HL-60 (cell line): Measurements from ENCODE around the gene AHI1.
"Not testable (repeated sequence)": the region's sequence is repeated elsewhere in the genome, so short reads cannot be mapped to it uniquely, and the experiment has no call there.

Experiments used
- DNase-seq, 2 experiments: peaks; one replicate each; pipeline ENCODE4 v3.0.0-alpha.2; 2010 to 2020; ENCODE audit warnings: low read depth in 1 of 2, low spot score in 1 of 2
- H3K27ac ChIP-seq: fragments of 250-450 bp; sonication (Bioruptor Pico); replicated peaks from 2 replicates; pipeline ENCODE4 v1.5.1; 2020; ENCODE audit warnings: mild to moderate bottlenecking, moderate library complexity
- H3K27me3 ChIP-seq: fragments of 250-450 bp; sonication (Bioruptor Pico); 2 replicates; pipeline ENCODE4 v1.5.1; 2021; ENCODE audit warnings: mild to moderate bottlenecking, moderate library complexity; ENCODE audit not compliant: insufficient read depth, poor library complexity, severe bottlenecking
- H3K4me3 ChIP-seq: replicated peaks from 2 replicates; pipeline ENCODE4 v1.5.1; 2011; ENCODE audit warnings: mild to moderate bottlenecking, control low read depth, low read length; ENCODE audit not compliant: insufficient read depth
- CTCF ChIP-seq: IDR thresholded peaks from one replicate; pipeline ENCODE4 v1.5.1; 2011; ENCODE audit warnings: low read length, control low read depth, inconsistent platforms; ENCODE audit not compliant: insufficient read depth
- GABPA ChIP-seq: IDR thresholded peaks from 2 replicates; pipeline ENCODE4 v1.6.1; 2012; ENCODE audit warnings: low read depth
- POLR2AphosphoS5 ChIP-seq: IDR thresholded peaks from 2 replicates; pipeline ENCODE4 v1.6.1; 2012; ENCODE audit warnings: low read depth
- REST ChIP-seq: IDR thresholded peaks from 2 replicates; pipeline ENCODE4 v1.6.1; 2012; ENCODE audit warnings: low read depth; ENCODE audit not compliant: insufficient replicate concordance
- SPI1 ChIP-seq: IDR thresholded peaks from 2 replicates; pipeline ENCODE4 v1.6.1; 2012; ENCODE audit warnings: low read depth, mild to moderate bottlenecking, borderline replicate concordance

AHI1 gene

GRCh38 chr6:135344526-135344925 is 153.0 kb downstream of the AHI1 start:
- H3K4me3 ChIP-seq = no peak overlapping the region
- no peak for DNase-seq
- no peak overlapping the region for H3K27ac ChIP-seq
- TF ChIP-seq POLR2AphosphoS5 = no peak
- no peak for TF ChIP-seq REST
- no peak for TF ChIP-seq GABPA
- TF ChIP-seq CTCF = no peak
- TF ChIP-seq SPI1 = no peak
- H3K27me3 ChIP-seq = no peaks in the 10 kb centered on the region

GRCh38 chr6:135339920-135340319 is 157.6 kb downstream of the AHI1 start:
- H3K27me3 ChIP-seq, H3K4me3 ChIP-seq, H3K27ac ChIP-seq, DNase-seq: not testable (repeated sequence)

- no peaks in the 10 kb centered on the region for H3K27me3 ChIP-seq
- H3K27ac ChIP-seq = no peak overlapping the region
- no peak for DNase-seq
- no peak for TF ChIP-seq GABPA
- TF ChIP-seq REST = no peak
- TF ChIP-seq CTCF = no peak
- no peak for TF ChIP-seq POLR2AphosphoS5
- TF ChIP-seq SPI1 = no peak
- H3K4me3 ChIP-seq = no peak overlapping the region
Observed at GRCh38 chr6:135334169-135334568, 163.4 kb downstream of the AHI1 start.

- DNase-seq = no peak
- H3K27ac ChIP-seq = no peak overlapping the region
- TF ChIP-seq CTCF (no peak), GABPA (no peak), POLR2AphosphoS5 (no peak), SPI1 (no peak), REST (no peak)
- no peaks in the 10 kb centered on the region for H3K27me3 ChIP-seq
- no peak overlapping the region for H3K4me3 ChIP-seq
Observed at GRCh38 chr6:135331002-135331401, 166.5 kb downstream of the AHI1 start.
